Neural crest cell (in vitro differentiated cells): ENCODE data around the gene CEBPZ. TPM values are rescaled to one million over a fixed set of nuclear protein-coding genes. Genes with fewer than 3 reads are reported as not detected.

Experiments used
- DNase-seq: peaks from one replicate; pipeline ENCODE4 v3.0.0; 2021; ENCODE audit warnings: low read depth, mixed read lengths, low spot score
- H3K27ac Mint-ChIP-seq: one replicate; pipeline ENCODE4 v1.8.0; 2021; ENCODE audit warnings: mild to moderate bottlenecking, mixed read lengths; ENCODE audit not compliant: unreplicated experiment
- H3K27me3 Mint-ChIP-seq: 2 replicates; pipeline ENCODE4 v1.8.0; 2021; ENCODE audit warnings: low read depth, mild to moderate bottlenecking, mixed read lengths
- H3K36me3 Mint-ChIP-seq: 2 replicates; pipeline ENCODE4 v1.8.0; 2021; ENCODE audit warnings: low read depth, mild to moderate bottlenecking, mixed read lengths
- H3K4me1 Mint-ChIP-seq: 2 replicates; pipeline ENCODE4 v1.8.0; 2021; ENCODE audit warnings: mixed read lengths
- H3K4me3 Mint-ChIP-seq: one replicate; pipeline ENCODE4 v1.8.0; 2021; ENCODE audit warnings: mild to moderate bottlenecking, mixed read lengths
- H3K9me3 Mint-ChIP-seq: 2 replicates; pipeline ENCODE4 v1.8.0; 2021; ENCODE audit warnings: mixed read lengths
- CTCF ChIP-seq: fragments of 200-600 bp; sonication (generic); conservative IDR thresholded peaks from 2 replicates; pipeline ENCODE4 v1.5.0; 2021; ENCODE audit warnings: antibody characterized with exemption, mild to moderate bottlenecking
- total RNA-seq: library from RNA; stranded (reverse); gene quantifications from 2 replicates; pipeline ENCODE4 v1.2.1, GENCODE V29; 2021

The CEBPZ gene
- total RNA-seq, 1 donor from 2014 or later: 55.0 TPM

- H3K27me3 Mint-ChIP-seq: no peaks in the 10 kb centered on the region
- no peaks in the 10 kb centered on the region for H3K9me3 Mint-ChIP-seq
- TF ChIP-seq CTCF: no peak
- H3K4me3 Mint-ChIP-seq: no peak overlapping the region
- no peak for DNase-seq
- H3K36me3 Mint-ChIP-seq: no peaks in the 10 kb centered on the region
- no peak overlapping the region for H3K27ac Mint-ChIP-seq
- H3K4me1 Mint-ChIP-seq: peaks cover 8% of the 10 kb centered on the region
These were observed 38.8 kb downstream of the CEBPZ start for GRCh38 chr2:37192551-37192950.

- Mint-ChIP-seq H3K36me3 (no peaks in the 10 kb centered on the region), H3K27ac (no peak overlapping the region), H3K4me3 (no peak overlapping the region), H3K9me3 (no peaks in the 10 kb centered on the region), H3K27me3 (no peaks in the 10 kb centered on the region), H3K4me1 (peaks cover 8% of the 10 kb centered on the region)
- DNase-seq: no peak
- TF ChIP-seq CTCF: no peak
These were observed 39.6 kb downstream of the CEBPZ start for GRCh38 chr2:37191747-37192146.

GRCh38 chr2:37191253-37191652 is 40.1 kb downstream of the CEBPZ start:
- Mint-ChIP-seq H3K27ac (no peak overlapping the region), H3K9me3 (no peaks in the 10 kb centered on the region), H3K4me3 (no peak overlapping the region), H3K36me3 (no peaks in the 10 kb centered on the region), H3K4me1 (peaks cover 8% of the 10 kb centered on the region), H3K27me3 (no peaks in the 10 kb centered on the region)
- TF ChIP-seq CTCF: no peak
- DNase-seq: no peak

- no peak for TF ChIP-seq CTCF
- Mint-ChIP-seq H3K27ac (no peak overlapping the region), H3K36me3 (no peaks in the 10 kb centered on the region), H3K27me3 (no peaks in the 10 kb centered on the region), H3K4me1 (peaks cover 8% of the 10 kb centered on the region), H3K9me3 (no peaks in the 10 kb centered on the region), H3K4me3 (no peak overlapping the region)
- DNase-seq: no peak
These were observed 41.1 kb downstream of the CEBPZ start for GRCh38 chr2:37190290-37190689.

- Mint-ChIP-seq H3K27ac (peak overlapping the region; percentile 52), H3K4me1 (peaks cover 8% of the 10 kb centered on the region), H3K27me3 (no peaks in the 10 kb centered on the region), H3K36me3 (no peaks in the 10 kb centered on the region), H3K9me3 (no peaks in the 10 kb centered on the region), H3K4me3 (no peak overlapping the region)
- DNase-seq: no peak
- TF ChIP-seq CTCF: no peak
These were observed 41.8 kb downstream of the CEBPZ start for GRCh38 chr2:37189452-37190153.
